Measurements from ENCODE around the gene TMEM183A. TPM values are rescaled to one million over a fixed set of nuclear protein-coding genes. Genes with fewer than 3 reads are reported as not detected.

TMEM183A gene
- polyA plus RNA-seq, 1 of the 3 experiments (the other 2 are of a cell fraction): 47.9 TPM

GRCh38 chr1:203040513-203041275 lies 33.5 kb downstream of the TMEM183A start:
- peaks cover 20 to 35% of the 10 kb centered on the region in 2 experiments; a peak in 3 of 4 replicates for H3K4me1 ChIP-seq (ENCODE audit: control insufficient read depth in 1 of 2, insufficient read depth in 2 of 2, low read depth in 1 of 2, low read length in 1 of 2)
- no peak for TF ChIP-seq SMC3 (IDR thresholded peaks at IDR 0.05; ENCODE audit: low read depth, low read length)
- TF ChIP-seq, protein P1, sequence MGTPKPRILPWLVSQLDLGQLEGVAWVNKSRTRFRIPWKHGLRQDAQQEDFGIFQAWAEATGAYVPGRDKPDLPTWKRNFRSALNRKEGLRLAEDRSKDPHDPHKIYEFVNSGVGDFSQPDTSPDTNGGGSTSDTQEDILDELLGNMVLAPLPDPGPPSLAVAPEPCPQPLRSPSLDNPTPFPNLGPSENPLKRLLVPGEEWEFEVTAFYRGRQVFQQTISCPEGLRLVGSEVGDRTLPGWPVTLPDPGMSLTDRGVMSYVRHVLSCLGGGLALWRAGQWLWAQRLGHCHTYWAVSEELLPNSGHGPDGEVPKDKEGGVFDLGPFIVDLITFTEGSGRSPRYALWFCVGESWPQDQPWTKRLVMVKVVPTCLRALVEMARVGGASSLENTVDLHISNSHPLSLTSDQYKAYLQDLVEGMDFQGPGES (IDR thresholded peaks at IDR 0.05; ENCODE audit: low read depth, low read length): no peak
- TF ChIP-seq, protein P2, sequence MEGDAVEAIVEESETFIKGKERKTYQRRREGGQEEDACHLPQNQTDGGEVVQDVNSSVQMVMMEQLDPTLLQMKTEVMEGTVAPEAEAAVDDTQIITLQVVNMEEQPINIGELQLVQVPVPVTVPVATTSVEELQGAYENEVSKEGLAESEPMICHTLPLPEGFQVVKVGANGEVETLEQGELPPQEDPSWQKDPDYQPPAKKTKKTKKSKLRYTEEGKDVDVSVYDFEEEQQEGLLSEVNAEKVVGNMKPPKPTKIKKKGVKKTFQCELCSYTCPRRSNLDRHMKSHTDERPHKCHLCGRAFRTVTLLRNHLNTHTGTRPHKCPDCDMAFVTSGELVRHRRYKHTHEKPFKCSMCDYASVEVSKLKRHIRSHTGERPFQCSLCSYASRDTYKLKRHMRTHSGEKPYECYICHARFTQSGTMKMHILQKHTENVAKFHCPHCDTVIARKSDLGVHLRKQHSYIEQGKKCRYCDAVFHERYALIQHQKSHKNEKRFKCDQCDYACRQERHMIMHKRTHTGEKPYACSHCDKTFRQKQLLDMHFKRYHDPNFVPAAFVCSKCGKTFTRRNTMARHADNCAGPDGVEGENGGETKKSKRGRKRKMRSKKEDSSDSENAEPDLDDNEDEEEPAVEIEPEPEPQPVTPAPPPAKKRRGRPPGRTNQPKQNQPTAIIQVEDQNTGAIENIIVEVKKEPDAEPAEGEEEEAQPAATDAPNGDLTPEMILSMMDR (IDR thresholded peaks at IDR 0.05): no peak; the same call in 1 of the 2 replicates
- TF ChIP-seq POLR2AphosphoS5 (IDR thresholded peaks at IDR 0.05; ENCODE audit: low read depth, low read length): no peak
- TF ChIP-seq RXRA (IDR thresholded peaks at IDR 0.05; ENCODE audit: borderline replicate concordance, low read depth): no peak
- TF ChIP-seq RAD21 (IDR thresholded peaks at IDR 0.05; ENCODE audit: low read length): no peak
- no peak for TF ChIP-seq TEAD4 (IDR thresholded peaks at IDR 0.05; ENCODE audit: borderline replicate concordance, insufficient read depth)
- no peak; the same call in 1 of the 2 replicates for TF ChIP-seq REST (IDR thresholded peaks at IDR 0.05; ENCODE audit: low read depth, low read length)
- H3K9me3 ChIP-seq: no peaks in the 10 kb centered on the region
- no peaks in the 10 kb centered on the region for H3K36me3 ChIP-seq (replicated peaks in 1 of 2; ENCODE audit: control insufficient read depth in 1 of 2, insufficient read depth in 2 of 2, low read length in 1 of 2)
- no peaks in the 10 kb centered on the region for H3K79me2 ChIP-seq (ENCODE audit: insufficient read depth)
- H3K4me3 ChIP-seq (ENCODE audit: low read depth in 2 of 2, low read length in 1 of 2): no peak overlapping the region
- H3K27me3 ChIP-seq (ENCODE audit: insufficient read depth): no peaks in the 10 kb centered on the region
- no peak overlapping the region for H2AFZ ChIP-seq (ENCODE audit: low read depth)
- no peak overlapping the region for H3K4me2 ChIP-seq
- no peaks in the 10 kb centered on the region for H3K9me2 ChIP-seq
- 76% methylated on average over 5 of the region's 5 CpGs for WGBS (ENCODE audit: low lambda C conversion rate)
- CTCF ChIA-PET: interaction anchor here (1.0 to 16.3 kb wide), 23 partner anchors 12 to 435 kb away, joined by 3 to 454 read pairs (median 10); partner anchors contain the start of genes ADORA1, MYBPH, PPFIA4 and PRELP
- H4K20me1 ChIP-seq (ENCODE audit: insufficient read depth): 0 out of 2 replicates have a peak, but pooled peaks cover 3% of the 10 kb centered on the region
- H3F3A ChIP-seq (replicated peaks; ENCODE audit: insufficient read depth): no peaks in the 10 kb centered on the region
- no peak overlapping the region for H3K27ac ChIP-seq (ENCODE audit: low read depth in 2 of 2, low read length in 1 of 2)
- POLR2A ChIA-PET: interaction anchor here (0.8 kb wide), 1 partner anchor 28 kb away, joined by 3 read pairs; no protein-coding TSS in a partner anchor
- DNase-seq: no peak
- no peak overlapping the region for H3K9ac ChIP-seq

All from SK-N-SH (cell line).